Measurements from ENCODE around the gene HLA-DQB2.

The HLA-DQB2 gene

DNA sequence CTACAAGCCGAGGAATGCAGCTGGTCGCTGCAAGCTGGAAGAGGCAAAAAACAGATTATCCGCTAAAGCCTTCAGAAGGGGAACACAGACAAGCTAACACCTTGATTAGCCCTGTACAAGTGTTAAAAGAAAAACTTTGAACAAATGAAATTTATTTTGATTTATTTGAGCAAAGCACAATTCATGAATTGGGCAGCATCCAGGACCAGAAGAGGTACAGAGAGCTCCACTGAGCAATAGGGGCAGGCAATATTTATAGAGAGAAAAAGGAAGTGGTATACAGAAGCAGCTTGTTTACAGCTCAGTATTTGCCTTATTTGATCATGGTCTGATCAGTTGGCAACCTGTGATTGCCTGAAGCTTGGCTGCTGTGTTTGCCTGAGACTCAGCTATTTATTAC lies 35.8 kb upstream of the HLA-DQB2 start:
- no peaks in the 10 kb centered on the region for H3K4me1 Mint-ChIP-seq
- H3K4me3 Mint-ChIP-seq: no peak overlapping the region
- peaks cover 82% of the 10 kb centered on the region for H3K27me3 Mint-ChIP-seq (ENCODE audit: low read depth)

DNA sequence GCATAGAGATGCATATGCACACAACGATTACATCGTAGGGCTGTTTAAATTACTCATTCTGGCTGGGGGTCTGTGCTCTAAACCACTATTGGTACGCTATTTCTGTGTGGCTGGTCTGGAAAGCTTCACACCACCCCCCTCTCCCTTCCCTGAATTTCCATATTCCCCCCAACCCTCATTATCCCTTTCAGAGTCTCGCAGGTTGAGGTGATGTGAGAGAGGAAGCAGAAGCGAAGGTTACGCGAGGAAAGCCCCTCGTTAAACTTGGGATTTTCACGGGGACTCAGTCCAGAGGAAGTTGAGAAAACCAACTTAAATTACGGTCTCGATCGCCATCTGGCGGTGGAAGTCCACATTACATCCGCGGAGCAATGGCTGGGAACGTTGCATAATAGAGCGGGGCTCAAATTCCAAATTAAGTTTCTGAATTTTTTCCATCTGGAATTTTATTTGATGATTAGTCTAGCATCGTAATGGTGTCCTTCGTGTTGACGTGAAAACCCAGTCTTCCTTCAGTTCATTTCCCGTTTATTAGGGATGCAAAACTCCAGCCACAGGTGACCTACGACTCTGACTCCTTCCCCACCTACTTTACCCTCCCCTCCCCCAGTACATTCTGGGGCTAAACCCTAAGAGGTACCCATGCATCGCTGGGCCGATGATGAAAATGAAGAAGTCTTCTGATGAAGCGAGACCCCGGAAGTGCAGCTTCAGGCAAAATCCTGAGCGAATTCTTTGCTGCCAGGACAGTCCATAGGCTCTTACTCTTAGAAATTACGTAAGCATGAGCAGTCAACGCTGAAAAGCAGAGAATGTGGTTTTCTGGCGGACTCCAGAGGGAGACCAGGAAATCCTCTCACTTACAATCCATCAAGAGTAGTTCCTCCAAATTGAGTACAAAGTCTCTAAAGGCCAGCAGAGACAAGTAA lies 33.8 kb upstream of the HLA-DQB2 start:
- peaks cover 82% of the 10 kb centered on the region for H3K27me3 Mint-ChIP-seq (ENCODE audit: low read depth)
- TF ChIP-seq, protein P1, sequence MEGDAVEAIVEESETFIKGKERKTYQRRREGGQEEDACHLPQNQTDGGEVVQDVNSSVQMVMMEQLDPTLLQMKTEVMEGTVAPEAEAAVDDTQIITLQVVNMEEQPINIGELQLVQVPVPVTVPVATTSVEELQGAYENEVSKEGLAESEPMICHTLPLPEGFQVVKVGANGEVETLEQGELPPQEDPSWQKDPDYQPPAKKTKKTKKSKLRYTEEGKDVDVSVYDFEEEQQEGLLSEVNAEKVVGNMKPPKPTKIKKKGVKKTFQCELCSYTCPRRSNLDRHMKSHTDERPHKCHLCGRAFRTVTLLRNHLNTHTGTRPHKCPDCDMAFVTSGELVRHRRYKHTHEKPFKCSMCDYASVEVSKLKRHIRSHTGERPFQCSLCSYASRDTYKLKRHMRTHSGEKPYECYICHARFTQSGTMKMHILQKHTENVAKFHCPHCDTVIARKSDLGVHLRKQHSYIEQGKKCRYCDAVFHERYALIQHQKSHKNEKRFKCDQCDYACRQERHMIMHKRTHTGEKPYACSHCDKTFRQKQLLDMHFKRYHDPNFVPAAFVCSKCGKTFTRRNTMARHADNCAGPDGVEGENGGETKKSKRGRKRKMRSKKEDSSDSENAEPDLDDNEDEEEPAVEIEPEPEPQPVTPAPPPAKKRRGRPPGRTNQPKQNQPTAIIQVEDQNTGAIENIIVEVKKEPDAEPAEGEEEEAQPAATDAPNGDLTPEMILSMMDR (IDR thresholded peaks at IDR 0.05; ENCODE audit: unreplicated experiment in 3 of 3): peak; percentile 83 to 88 (median 86)
- peaks cover 7% of the 10 kb centered on the region for H3K9me3 Mint-ChIP-seq
- H3K27ac Mint-ChIP-seq: no peak overlapping the region
- H3K4me3 Mint-ChIP-seq: peak overlapping the region; percentile 61 to 75 (median 70)
- H3K36me3 Mint-ChIP-seq (ENCODE audit: low read depth): no peaks in the 10 kb centered on the region
- H3K4me1 Mint-ChIP-seq: no peaks in the 10 kb centered on the region

More for the DNA sequence above, 35.8 kb upstream of the HLA-DQB2 start:
- H3K36me3 Mint-ChIP-seq (ENCODE audit: low read depth): no peaks in the 10 kb centered on the region
- peaks cover 7% of the 10 kb centered on the region for H3K9me3 Mint-ChIP-seq
- H3K27ac Mint-ChIP-seq: no peak overlapping the region
- TF ChIP-seq, protein P1 (IDR thresholded peaks at IDR 0.05; ENCODE audit: unreplicated experiment in 3 of 3): no peak

DNA sequence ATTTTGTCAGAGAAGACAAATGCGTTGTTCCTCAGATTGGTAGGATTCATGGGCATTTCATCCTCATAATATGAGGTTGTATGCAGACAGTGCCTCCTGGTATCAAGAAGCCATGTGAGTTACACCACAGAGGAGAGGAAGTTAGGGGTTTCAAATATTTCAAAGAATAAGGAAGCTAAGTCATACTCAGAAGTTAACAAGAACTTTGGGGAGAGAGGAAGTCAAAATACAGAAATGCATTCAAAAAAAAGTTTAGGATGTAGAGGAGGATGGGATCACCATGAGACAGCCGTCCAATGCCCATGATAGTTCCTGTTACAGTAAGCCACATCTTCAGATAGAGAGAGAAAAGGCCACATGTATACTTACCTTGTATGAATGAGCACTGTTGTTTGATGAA lies 31.2 kb upstream of the HLA-DQB2 start:
- TF ChIP-seq, protein P1 (IDR thresholded peaks at IDR 0.05; ENCODE audit: unreplicated experiment in 3 of 3): no peak
- H3K27me3 Mint-ChIP-seq (ENCODE audit: low read depth): peaks cover 82% of the 10 kb centered on the region
- no peaks in the 10 kb centered on the region for H3K36me3 Mint-ChIP-seq (ENCODE audit: low read depth)
- peaks cover 7% of the 10 kb centered on the region for H3K9me3 Mint-ChIP-seq
- no peak overlapping the region for H3K4me3 Mint-ChIP-seq
- H3K4me1 Mint-ChIP-seq: no peaks in the 10 kb centered on the region
- no peak overlapping the region for H3K27ac Mint-ChIP-seq

DNA sequence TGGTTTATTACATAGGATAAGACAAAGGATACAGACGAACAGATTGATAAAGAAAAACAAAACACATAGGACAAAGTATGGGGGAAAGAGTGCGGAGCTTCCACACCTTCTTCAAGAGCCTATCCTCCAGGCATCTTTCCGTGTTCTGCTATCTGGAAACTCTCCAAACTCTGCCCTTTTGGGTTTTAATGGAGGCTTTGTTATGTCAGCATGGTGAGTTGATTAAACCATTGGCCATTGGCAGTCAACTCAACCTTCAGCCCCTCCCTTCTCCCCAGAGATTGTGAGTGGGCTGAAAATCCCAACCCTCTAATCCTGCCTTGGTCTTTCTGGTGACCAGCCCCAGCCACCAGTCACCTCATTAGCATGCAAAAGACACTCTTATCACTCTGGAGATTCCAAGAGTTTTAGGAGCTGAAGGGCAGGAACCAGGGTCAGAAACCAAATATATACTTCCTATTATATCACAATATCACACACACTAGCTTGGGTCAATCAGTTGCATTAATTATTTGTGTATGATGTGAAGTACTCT lies 29.6 kb upstream of the HLA-DQB2 start:
- Mint-ChIP-seq H3K27me3 (ENCODE audit: low read depth) (peaks cover 80% of the 10 kb centered on the region), H3K27ac (no peak overlapping the region), H3K4me3 (no peak overlapping the region), H3K4me1 (no peaks in the 10 kb centered on the region), H3K9me3 (no peaks in the 10 kb centered on the region), H3K36me3 (ENCODE audit: low read depth) (no peaks in the 10 kb centered on the region)
- TF ChIP-seq, protein P1 (IDR thresholded peaks at IDR 0.05; ENCODE audit: unreplicated experiment in 3 of 3): no peak

DNA sequence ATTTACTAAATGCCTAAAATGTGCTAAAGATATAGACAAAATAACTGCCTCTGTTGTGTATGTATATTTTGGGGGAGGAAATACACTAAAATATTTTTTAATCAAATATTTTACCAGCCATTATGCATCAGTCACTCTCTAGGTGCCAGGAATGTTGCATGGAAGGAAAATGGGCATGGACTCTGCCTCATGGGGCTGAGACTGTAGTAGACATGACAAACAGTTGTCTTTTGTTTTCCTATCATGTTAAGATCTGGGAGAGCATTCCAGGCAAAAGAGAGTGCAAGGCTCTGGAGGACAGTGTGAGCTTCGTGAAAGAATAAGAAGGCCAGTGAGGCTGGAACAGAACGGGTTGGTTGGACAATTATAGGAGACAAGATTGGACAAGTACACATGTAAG lies 27.0 kb upstream of the HLA-DQB2 start:
- Mint-ChIP-seq H3K36me3 (ENCODE audit: low read depth) (no peaks in the 10 kb centered on the region), H3K27me3 (ENCODE audit: low read depth) (peaks cover 70% of the 10 kb centered on the region), H3K9me3 (no peaks in the 10 kb centered on the region), H3K4me3 (no peak overlapping the region), H3K4me1 (no peaks in the 10 kb centered on the region), H3K27ac (no peak overlapping the region)
- TF ChIP-seq, protein P1 (IDR thresholded peaks at IDR 0.05; ENCODE audit: unreplicated experiment in 3 of 3): no peak
